Subcutaneous abdominal adipose tissue (tissue), 5 donors: ENCODE data around the gene YPEL3.
"Not testable (repeated sequence)": the region's sequence is repeated elsewhere in the genome, so short reads cannot be mapped to it uniquely, and the experiment has no call there.

ENCODE experiments used
- H3K27ac ChIP-seq: one replicate; pipeline ENCODE4 v1.7.0; 2013; ENCODE audit warnings: low read depth, mild to moderate bottlenecking, inconsistent platforms, low read length, moderate library complexity
- H3K27me3 ChIP-seq, 5 donors: one replicate each; pipeline ENCODE4 v1.7.0; 2013; ENCODE audit warnings: low read length in 5 of 5, inconsistent platforms in 1 of 5; ENCODE audit not compliant: control insufficient read depth in 5 of 5, insufficient read depth in 4 of 5
- H3K36me3 ChIP-seq, 5 donors: one replicate each; pipeline ENCODE4 v1.7.0; 2013; ENCODE audit warnings: low read length in 5 of 5; ENCODE audit not compliant: control insufficient read depth in 5 of 5, insufficient read depth in 5 of 5
- H3K4me1 ChIP-seq, 5 donors: one replicate each; pipeline ENCODE4 v1.7.0; 2013; ENCODE audit warnings: low read length in 5 of 5, mild to moderate bottlenecking in 3 of 5, moderate library complexity in 1 of 5; ENCODE audit not compliant: control insufficient read depth in 5 of 5, insufficient read depth in 5 of 5
- H3K4me3 ChIP-seq, 5 donors: one replicate each; pipeline ENCODE4 v1.7.0; 2013; ENCODE audit warnings: low read length in 5 of 5, low read depth in 1 of 5
- H3K9ac ChIP-seq, 5 donors: one replicate each; pipeline ENCODE4 v1.7.0; 2013; ENCODE audit warnings: low read length in 5 of 5, mild to moderate bottlenecking in 4 of 5, moderate library complexity in 3 of 5
- H3K9me3 ChIP-seq, 5 donors: one replicate each; pipeline ENCODE4 v1.7.0; 2013; ENCODE audit warnings: low read length in 5 of 5; ENCODE audit not compliant: control insufficient read depth in 5 of 5
- donor health status: healthy.
- donor health status: healthy.
- donor health status: healthy.
- donor health status: healthy.
- donor health status: healthy.

YPEL3 gene

GRCh38 chr16:30119428-30119827, 23.4 kb upstream of the YPEL3 start:
- Histone ChIP-seq H3K4me3 (no peak overlapping the region), H3K4me1 (peaks cover 6 to 40% (median 36%) of the 10 kb centered on the region in 5 donors), H3K9ac (no peak overlapping the region), H3K27ac (no peak overlapping the region), H3K36me3 (peaks cover 6 to 57% (median 49%) of the 10 kb centered on the region in 5 donors), H3K27me3 (no peaks in the 10 kb centered on the region), H3K9me3 (no peaks in the 10 kb centered on the region)

GRCh38 chr16:30117768-30118167, 21.8 kb upstream of the YPEL3 start:
- Histone ChIP-seq H3K27me3 (no peaks in the 10 kb centered on the region), H3K4me1 (peaks cover 9 to 46% (median 43%) of the 10 kb centered on the region in 5 donors), H3K4me3 (no peak overlapping the region), H3K36me3 (peaks cover 6 to 71% (median 60%) of the 10 kb centered on the region in 5 donors), H3K9me3 (no peaks in the 10 kb centered on the region), H3K9ac (no peak overlapping the region), H3K27ac (no peak overlapping the region)

- no peaks in the 10 kb centered on the region for H3K27me3 ChIP-seq
- H3K4me3 ChIP-seq: no peak overlapping the region
- no peaks in the 10 kb centered on the region for H3K9me3 ChIP-seq
- H3K9ac ChIP-seq: no peak overlapping the region
- peaks cover 4 to 36% (median 31%) of the 10 kb centered on the region in 5 donors for H3K4me1 ChIP-seq
- H3K27ac ChIP-seq: no peak overlapping the region
- H3K36me3 ChIP-seq: peaks cover 6 to 81% (median 64%) of the 10 kb centered on the region in 5 donors
Measured at GRCh38 chr16:30116291-30117207, 20.5 kb upstream of the YPEL3 start.

GRCh38 chr16:30115238-30115637, 19.2 kb upstream of the YPEL3 start:
- no peak overlapping the region for H3K9ac ChIP-seq
- no peaks in the 10 kb centered on the region for H3K27me3 ChIP-seq
- H3K4me3 ChIP-seq: no peak overlapping the region
- peaks cover 2 to 28% (median 24%) of the 10 kb centered on the region in 5 donors for H3K4me1 ChIP-seq
- no peaks in the 10 kb centered on the region for H3K9me3 ChIP-seq
- H3K36me3 ChIP-seq: peaks cover 6 to 92% (median 68%) of the 10 kb centered on the region in 5 donors
- H3K27ac ChIP-seq: no peak overlapping the region

- peaks cover 6 to 94% (median 66%) of the 10 kb centered on the region in 5 donors for H3K36me3 ChIP-seq
- not testable (repeated sequence) for H3K9ac ChIP-seq, H3K4me3 ChIP-seq, H3K27me3 ChIP-seq, H3K27ac ChIP-seq, H3K9me3 ChIP-seq
- peaks cover 2 to 28% (median 24%) of the 10 kb centered on the region in 5 donors for H3K4me1 ChIP-seq
Measured at GRCh38 chr16:30114833-30115232, 18.8 kb upstream of the YPEL3 start.

- H3K27ac ChIP-seq: no peak overlapping the region
- peaks cover 2 to 28% (median 24%) of the 10 kb centered on the region in 5 donors for H3K4me1 ChIP-seq
- H3K27me3 ChIP-seq: no peaks in the 10 kb centered on the region
- peaks cover 4 to 94% (median 64%) of the 10 kb centered on the region in 5 donors for H3K36me3 ChIP-seq
- H3K9ac ChIP-seq: no peak overlapping the region
- no peak overlapping the region for H3K4me3 ChIP-seq
- no peaks in the 10 kb centered on the region for H3K9me3 ChIP-seq
Measured at GRCh38 chr16:30114411-30114810, 18.4 kb upstream of the YPEL3 start.

- Histone ChIP-seq H3K9me3 (no peaks in the 10 kb centered on the region), H3K4me3 (no peak overlapping the region), H3K4me1 (peaks cover 2 to 28% (median 24%) of the 10 kb centered on the region in 5 donors), H3K27ac (peak overlapping the region; percentile 37), H3K9ac (peak overlapping the region in 3 of 5 donors; percentile 13 to 35 (median 27)), H3K36me3 (peaks cover 0 to 90% (median 59%) of the 10 kb centered on the region in 5 donors), H3K27me3 (no peaks in the 10 kb centered on the region)
Measured at GRCh38 chr16:30113711-30114333, 17.8 kb upstream of the YPEL3 start.

- Histone ChIP-seq H3K36me3 (peaks cover 0 to 87% (median 58%) of the 10 kb centered on the region in 5 donors), H3K27ac (peak within 1 kb of the TSS; percentile 37), H3K9ac (peak within 1 kb of the TSS in 3 of 5 donors; percentile 13 to 35 (median 27)), H3K4me3 (no peak within 1 kb of the TSS), H3K4me1 (peaks cover 2 to 28% (median 24%) of the 10 kb centered on the region in 5 donors), H3K27me3 (no peaks in the 10 kb centered on the region), H3K9me3 (no peaks in the 10 kb centered on the region)
Measured at GRCh38 chr16:30113031-30113710, 17.2 kb upstream of the YPEL3 start, which contains the start of gene GDPD3. Gene GDPD3 (minus strand): TSS chr16:30113537. CDS start chr16:30113478, 59 bp downstream.

- no peaks in the 10 kb centered on the region for H3K27me3 ChIP-seq
- no peaks in the 10 kb centered on the region for H3K9me3 ChIP-seq
- no peak overlapping the region for H3K4me3 ChIP-seq
- H3K27ac ChIP-seq: no peak overlapping the region
- H3K9ac ChIP-seq: no peak overlapping the region
- peaks cover 0 to 87% (median 55%) of the 10 kb centered on the region in 5 donors for H3K36me3 ChIP-seq
- H3K4me1 ChIP-seq: peaks cover 2 to 28% (median 24%) of the 10 kb centered on the region in 5 donors
Measured at GRCh38 chr16:30112197-30113030, 16.4 kb upstream of the YPEL3 start.
